ENCODE results near the gene ZNF501. TPM values are rescaled to one million over a fixed set of nuclear protein-coding genes. Genes with fewer than 3 reads are reported as not detected.

ZNF501 gene
- total RNA-seq, 6 donors from 2014 or later, result 2.1 to 8.8 (median 2.9) TPM

- peak overlapping the region; percentile 74 to 89 (median 78) for H3K27ac ChIP-seq
- peaks cover 12 to 26% (median 16%) of the 10 kb centered on the region in 4 donors for H3K4me1 ChIP-seq
- TF ChIP-seq POLR2AphosphoS5 (IDR thresholded peaks at IDR 0.05) (no peak), POLR2A (IDR thresholded peaks at IDR 0.05) (no peak), CTCF (IDR thresholded peaks at IDR 0.05) (no peak), EP300 (IDR thresholded peaks at IDR 0.05) (no peak)
- H3K9me3 ChIP-seq, result peaks cover 0 to 12% (median 1%) of the 10 kb centered on the region in 4 donors
- WGBS, 2 donors, result 3 to 5% methylated on average over 13 to 15 of the region's 15 CpGs
- DNase-seq (no peak), ATAC-seq (ENCODE audit: low FRiP score in 2 of 2) (no peak)
- peak overlapping the region; percentile 59 to 86 (median 73) for H3K4me3 ChIP-seq
- peaks cover 0 to 8% (median 0%) of the 10 kb centered on the region in 4 donors for H3K36me3 ChIP-seq
- no peaks in the 10 kb centered on the region for H3K27me3 ChIP-seq
Measured at GRCh38 chr3:44761101-44761423, 31.6 kb downstream of the ZNF501 start.

GRCh38 chr3:44761424-44762169, 32.2 kb downstream of the ZNF501 start, which contains the start of the genes KIAA1143 and KIF15:
TSS of gene KIAA1143 (minus strand) at chr3:44761619. CDS start at chr3:44761602, 17 bp downstream.
TSS of gene KIF15 (plus strand) at chr3:44761794. CDS start at chr3:44761866, 72 bp downstream.
- H3K9me3 ChIP-seq, result peaks cover 0 to 12% (median 1%) of the 10 kb centered on the region in 4 donors
- H3K36me3 ChIP-seq, result peaks cover 0 to 8% (median 0%) of the 10 kb centered on the region in 4 donors
- peak within 1 kb of the TSS; percentile 74 to 89 (median 78) for H3K27ac ChIP-seq
- no peaks in the 10 kb centered on the region for H3K27me3 ChIP-seq
- H3K4me3 ChIP-seq, result peak within 1 kb of the TSS; percentile 59 to 86 (median 73)
- peak in 3 of 6 experiments; percentile 9 to 38 (median 34) for TF ChIP-seq CTCF (IDR thresholded peaks at IDR 0.05)
- no peak for TF ChIP-seq EP300 (IDR thresholded peaks at IDR 0.05)
- TF ChIP-seq POLR2AphosphoS5 (IDR thresholded peaks at IDR 0.05), result peak; percentile 95 to 97
- peak in 3 of 4 donors; percentile 51 to 76 (median 60) for TF ChIP-seq POLR2A (IDR thresholded peaks at IDR 0.05)
- 4 to 6% methylated on average over 19 to 60 of the region's 64 CpGs for WGBS, 2 donors
- H3K4me1 ChIP-seq, result peaks cover 12 to 26% (median 16%) of the 10 kb centered on the region in 4 donors
- ATAC-seq (ENCODE audit: low FRiP score in 2 of 2) (peak; percentile 98 to 99), DNase-seq (peak; percentile 96 to 99)

- 2% methylated on average over 9 of the region's 9 CpGs for WGBS, 2 donors
- TF ChIP-seq EP300 (IDR thresholded peaks at IDR 0.05), result no peak
- no peak for TF ChIP-seq CTCF (IDR thresholded peaks at IDR 0.05)
- TF ChIP-seq POLR2A (IDR thresholded peaks at IDR 0.05), result no peak
- TF ChIP-seq POLR2AphosphoS5 (IDR thresholded peaks at IDR 0.05), result no peak
Measured at GRCh38 chr3:44762170-44762677, 32.8 kb downstream of the ZNF501 start.

GRCh38 chr3:44762690-44763089, 33.3 kb downstream of the ZNF501 start:
- ATAC-seq (ENCODE audit: low FRiP score in 2 of 2) (no peak), DNase-seq (no peak)
- Histone ChIP-seq H3K27ac (no peak overlapping the region), H3K9me3 (peaks cover 0 to 5% (median 0%) of the 10 kb centered on the region in 4 donors), H3K4me1 (peaks cover 12 to 26% (median 16%) of the 10 kb centered on the region in 4 donors), H3K27me3 (no peaks in the 10 kb centered on the region), H3K4me3 (no peak overlapping the region), H3K36me3 (peaks cover 0 to 8% (median 0%) of the 10 kb centered on the region in 4 donors)
- 25 to 47% methylated on average over 5 of the region's 5 CpGs for WGBS, 2 donors
- TF ChIP-seq POLR2AphosphoS5 (IDR thresholded peaks at IDR 0.05), result no peak
- no peak for TF ChIP-seq CTCF (IDR thresholded peaks at IDR 0.05)
- TF ChIP-seq EP300 (IDR thresholded peaks at IDR 0.05), result no peak
- TF ChIP-seq POLR2A (IDR thresholded peaks at IDR 0.05), result no peak

More at GRCh38 chr3:44762170-44762677, 32.8 kb downstream of the ZNF501 start:
- Histone ChIP-seq H3K27ac (no peak overlapping the region), H3K36me3 (peaks cover 0 to 8% (median 0%) of the 10 kb centered on the region in 4 donors), H3K27me3 (no peaks in the 10 kb centered on the region), H3K4me3 (peak overlapping the region; percentile 59 to 86 (median 73)), H3K9me3 (peaks cover 0 to 6% (median under 1%) of the 10 kb centered on the region in 4 donors), H3K4me1 (peaks cover 12 to 26% (median 16%) of the 10 kb centered on the region in 4 donors)
- ATAC-seq (ENCODE audit: low FRiP score in 2 of 2) (no peak), DNase-seq (no peak)
